ENCODE measurements around the gene ZFP1.

The ZFP1 gene

GRCh38 chr16:75112734-75113491 lies 35.4 kb upstream of the ZFP1 start:
- TF ChIP-seq, protein P1, sequence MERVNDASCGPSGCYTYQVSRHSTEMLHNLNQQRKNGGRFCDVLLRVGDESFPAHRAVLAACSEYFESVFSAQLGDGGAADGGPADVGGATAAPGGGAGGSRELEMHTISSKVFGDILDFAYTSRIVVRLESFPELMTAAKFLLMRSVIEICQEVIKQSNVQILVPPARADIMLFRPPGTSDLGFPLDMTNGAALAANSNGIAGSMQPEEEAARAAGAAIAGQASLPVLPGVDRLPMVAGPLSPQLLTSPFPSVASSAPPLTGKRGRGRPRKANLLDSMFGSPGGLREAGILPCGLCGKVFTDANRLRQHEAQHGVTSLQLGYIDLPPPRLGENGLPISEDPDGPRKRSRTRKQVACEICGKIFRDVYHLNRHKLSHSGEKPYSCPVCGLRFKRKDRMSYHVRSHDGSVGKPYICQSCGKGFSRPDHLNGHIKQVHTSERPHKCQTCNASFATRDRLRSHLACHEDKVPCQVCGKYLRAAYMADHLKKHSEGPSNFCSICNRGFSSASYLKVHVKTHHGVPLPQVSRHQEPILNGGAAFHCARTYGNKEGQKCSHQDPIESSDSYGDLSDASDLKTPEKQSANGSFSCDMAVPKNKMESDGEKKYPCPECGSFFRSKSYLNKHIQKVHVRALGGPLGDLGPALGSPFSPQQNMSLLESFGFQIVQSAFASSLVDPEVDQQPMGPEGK (CRISPR knock-in tag; IDR thresholded peaks at IDR 0.05; ENCODE audit: borderline replicate concordance): no peak
- TF ChIP-seq CSDC2 (CRISPR knock-in tag; IDR thresholded peaks at IDR 0.05) (no peak), TOX (CRISPR knock-in tag; IDR thresholded peaks at IDR 0.05; ENCODE audit: borderline replicate concordance) (no peak), OSR1 (CRISPR knock-in tag; IDR thresholded peaks at IDR 0.05) (no peak), ZFP30 (CRISPR knock-in tag; IDR thresholded peaks at IDR 0.05) (no peak), ESRRG (CRISPR knock-in tag; IDR thresholded peaks at IDR 0.05) (no peak), GLIS3 (CRISPR knock-in tag; IDR thresholded peaks at IDR 0.05) (no peak), ISL1 (CRISPR knock-in tag; IDR thresholded peaks at IDR 0.05) (no peak), SNAI2 (CRISPR knock-in tag; IDR thresholded peaks at IDR 0.05) (no peak), PPARA (CRISPR knock-in tag; IDR thresholded peaks at IDR 0.05; ENCODE audit: borderline replicate concordance) (no peak), ZNF70 (CRISPR knock-in tag; IDR thresholded peaks at IDR 0.05) (no peak), TCF4 (CRISPR knock-in tag; IDR thresholded peaks at IDR 0.05; ENCODE audit: borderline replicate concordance) (no peak), BACH2 (CRISPR knock-in tag; IDR thresholded peaks at IDR 0.05; ENCODE audit: borderline replicate concordance) (no peak), ZNF8 (CRISPR knock-in tag; IDR thresholded peaks at IDR 0.05) (no peak), ARNTL (CRISPR knock-in tag; IDR thresholded peaks at IDR 0.05; ENCODE audit: borderline replicate concordance, low read depth) (no peak), RARB (CRISPR knock-in tag; IDR thresholded peaks at IDR 0.05) (no peak)
- TF ChIP-seq, protein P2, sequence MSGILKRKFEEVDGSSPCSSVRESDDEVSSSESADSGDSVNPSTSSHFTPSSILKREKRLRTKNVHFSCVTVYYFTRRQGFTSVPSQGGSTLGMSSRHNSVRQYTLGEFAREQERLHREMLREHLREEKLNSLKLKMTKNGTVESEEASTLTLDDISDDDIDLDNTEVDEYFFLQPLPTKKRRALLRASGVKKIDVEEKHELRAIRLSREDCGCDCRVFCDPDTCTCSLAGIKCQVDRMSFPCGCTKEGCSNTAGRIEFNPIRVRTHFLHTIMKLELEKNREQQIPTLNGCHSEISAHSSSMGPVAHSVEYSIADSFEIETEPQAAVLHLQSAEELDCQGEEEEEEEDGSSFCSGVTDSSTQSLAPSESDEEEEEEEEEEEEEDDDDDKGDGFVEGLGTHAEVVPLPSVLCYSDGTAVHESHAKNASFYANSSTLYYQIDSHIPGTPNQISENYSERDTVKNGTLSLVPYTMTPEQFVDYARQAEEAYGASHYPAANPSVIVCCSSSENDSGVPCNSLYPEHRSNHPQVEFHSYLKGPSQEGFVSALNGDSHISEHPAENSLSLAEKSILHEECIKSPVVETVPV (CRISPR knock-in tag; IDR thresholded peaks at IDR 0.05): no peak
- TF ChIP-seq, protein P3, sequence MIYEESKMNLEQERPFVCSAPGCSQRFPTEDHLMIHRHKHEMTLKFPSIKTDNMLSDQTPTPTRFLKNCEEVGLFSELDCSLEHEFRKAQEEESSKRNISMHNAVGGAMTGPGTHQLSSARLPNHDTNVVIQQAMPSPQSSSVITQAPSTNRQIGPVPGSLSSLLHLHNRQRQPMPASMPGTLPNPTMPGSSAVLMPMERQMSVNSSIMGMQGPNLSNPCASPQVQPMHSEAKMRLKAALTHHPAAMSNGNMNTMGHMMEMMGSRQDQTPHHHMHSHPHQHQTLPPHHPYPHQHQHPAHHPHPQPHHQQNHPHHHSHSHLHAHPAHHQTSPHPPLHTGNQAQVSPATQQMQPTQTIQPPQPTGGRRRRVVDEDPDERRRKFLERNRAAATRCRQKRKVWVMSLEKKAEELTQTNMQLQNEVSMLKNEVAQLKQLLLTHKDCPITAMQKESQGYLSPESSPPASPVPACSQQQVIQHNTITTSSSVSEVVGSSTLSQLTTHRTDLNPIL (CRISPR knock-in tag; IDR thresholded peaks at IDR 0.05; ENCODE audit: low read depth): no peak
- TF ChIP-seq, protein P4, sequence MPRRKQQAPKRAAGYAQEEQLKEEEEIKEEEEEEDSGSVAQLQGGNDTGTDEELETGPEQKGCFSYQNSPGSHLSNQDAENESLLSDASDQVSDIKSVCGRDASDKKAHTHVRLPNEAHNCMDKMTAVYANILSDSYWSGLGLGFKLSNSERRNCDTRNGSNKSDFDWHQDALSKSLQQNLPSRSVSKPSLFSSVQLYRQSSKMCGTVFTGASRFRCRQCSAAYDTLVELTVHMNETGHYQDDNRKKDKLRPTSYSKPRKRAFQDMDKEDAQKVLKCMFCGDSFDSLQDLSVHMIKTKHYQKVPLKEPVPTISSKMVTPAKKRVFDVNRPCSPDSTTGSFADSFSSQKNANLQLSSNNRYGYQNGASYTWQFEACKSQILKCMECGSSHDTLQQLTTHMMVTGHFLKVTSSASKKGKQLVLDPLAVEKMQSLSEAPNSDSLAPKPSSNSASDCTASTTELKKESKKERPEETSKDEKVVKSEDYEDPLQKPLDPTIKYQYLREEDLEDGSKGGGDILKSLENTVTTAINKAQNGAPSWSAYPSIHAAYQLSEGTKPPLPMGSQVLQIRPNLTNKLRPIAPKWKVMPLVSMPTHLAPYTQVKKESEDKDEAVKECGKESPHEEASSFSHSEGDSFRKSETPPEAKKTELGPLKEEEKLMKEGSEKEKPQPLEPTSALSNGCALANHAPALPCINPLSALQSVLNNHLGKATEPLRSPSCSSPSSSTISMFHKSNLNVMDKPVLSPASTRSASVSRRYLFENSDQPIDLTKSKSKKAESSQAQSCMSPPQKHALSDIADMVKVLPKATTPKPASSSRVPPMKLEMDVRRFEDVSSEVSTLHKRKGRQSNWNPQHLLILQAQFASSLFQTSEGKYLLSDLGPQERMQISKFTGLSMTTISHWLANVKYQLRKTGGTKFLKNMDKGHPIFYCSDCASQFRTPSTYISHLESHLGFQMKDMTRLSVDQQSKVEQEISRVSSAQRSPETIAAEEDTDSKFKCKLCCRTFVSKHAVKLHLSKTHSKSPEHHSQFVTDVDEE (CRISPR knock-in tag; IDR thresholded peaks at IDR 0.05): no peak
- no peak for ATAC-seq

- ATAC-seq: no peak
- TF ChIP-seq, protein P1 (CRISPR knock-in tag; IDR thresholded peaks at IDR 0.05; ENCODE audit: borderline replicate concordance): no peak
- TF ChIP-seq POU6F1 (CRISPR knock-in tag; IDR thresholded peaks at IDR 0.05; ENCODE audit: borderline replicate concordance, low read depth): no peak
- no peak for TF ChIP-seq ZNF70 (CRISPR knock-in tag; IDR thresholded peaks at IDR 0.05)
- TF ChIP-seq, protein P4 (CRISPR knock-in tag; IDR thresholded peaks at IDR 0.05): no peak
- no peak for TF ChIP-seq ARNTL (CRISPR knock-in tag; IDR thresholded peaks at IDR 0.05; ENCODE audit: borderline replicate concordance, low read depth)
- TF ChIP-seq ZFP3 (CRISPR knock-in tag; IDR thresholded peaks at IDR 0.05): no peak
- no peak for TF ChIP-seq TCF4 (CRISPR knock-in tag; IDR thresholded peaks at IDR 0.05; ENCODE audit: borderline replicate concordance)
- TF ChIP-seq ISL1 (CRISPR knock-in tag; IDR thresholded peaks at IDR 0.05): no peak
- no peak for TF ChIP-seq ZNF8 (CRISPR knock-in tag; IDR thresholded peaks at IDR 0.05)
- no peak for TF ChIP-seq PPARA (CRISPR knock-in tag; IDR thresholded peaks at IDR 0.05; ENCODE audit: borderline replicate concordance)
- TF ChIP-seq ESRRG (CRISPR knock-in tag; IDR thresholded peaks at IDR 0.05): no peak
- no peak for TF ChIP-seq OSR1 (CRISPR knock-in tag; IDR thresholded peaks at IDR 0.05)
- TF ChIP-seq, protein P3 (CRISPR knock-in tag; IDR thresholded peaks at IDR 0.05; ENCODE audit: low read depth): no peak
- no peak for TF ChIP-seq ZC3H10 (CRISPR knock-in tag; IDR thresholded peaks at IDR 0.05)
These were observed 34.7 kb upstream of the ZFP1 start for GRCh38 chr16:75113541-75114121.
